ENCODE results near the gene FKBP10.
"Not testable (repeated sequence)": the region's sequence is repeated elsewhere in the genome, so short reads cannot be mapped to it uniquely, and the experiment has no call there.

Gene FKBP10, protein sequence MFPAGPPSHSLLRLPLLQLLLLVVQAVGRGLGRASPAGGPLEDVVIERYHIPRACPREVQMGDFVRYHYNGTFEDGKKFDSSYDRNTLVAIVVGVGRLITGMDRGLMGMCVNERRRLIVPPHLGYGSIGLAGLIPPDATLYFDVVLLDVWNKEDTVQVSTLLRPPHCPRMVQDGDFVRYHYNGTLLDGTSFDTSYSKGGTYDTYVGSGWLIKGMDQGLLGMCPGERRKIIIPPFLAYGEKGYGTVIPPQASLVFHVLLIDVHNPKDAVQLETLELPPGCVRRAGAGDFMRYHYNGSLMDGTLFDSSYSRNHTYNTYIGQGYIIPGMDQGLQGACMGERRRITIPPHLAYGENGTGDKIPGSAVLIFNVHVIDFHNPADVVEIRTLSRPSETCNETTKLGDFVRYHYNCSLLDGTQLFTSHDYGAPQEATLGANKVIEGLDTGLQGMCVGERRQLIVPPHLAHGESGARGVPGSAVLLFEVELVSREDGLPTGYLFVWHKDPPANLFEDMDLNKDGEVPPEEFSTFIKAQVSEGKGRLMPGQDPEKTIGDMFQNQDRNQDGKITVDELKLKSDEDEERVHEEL

DNA sequence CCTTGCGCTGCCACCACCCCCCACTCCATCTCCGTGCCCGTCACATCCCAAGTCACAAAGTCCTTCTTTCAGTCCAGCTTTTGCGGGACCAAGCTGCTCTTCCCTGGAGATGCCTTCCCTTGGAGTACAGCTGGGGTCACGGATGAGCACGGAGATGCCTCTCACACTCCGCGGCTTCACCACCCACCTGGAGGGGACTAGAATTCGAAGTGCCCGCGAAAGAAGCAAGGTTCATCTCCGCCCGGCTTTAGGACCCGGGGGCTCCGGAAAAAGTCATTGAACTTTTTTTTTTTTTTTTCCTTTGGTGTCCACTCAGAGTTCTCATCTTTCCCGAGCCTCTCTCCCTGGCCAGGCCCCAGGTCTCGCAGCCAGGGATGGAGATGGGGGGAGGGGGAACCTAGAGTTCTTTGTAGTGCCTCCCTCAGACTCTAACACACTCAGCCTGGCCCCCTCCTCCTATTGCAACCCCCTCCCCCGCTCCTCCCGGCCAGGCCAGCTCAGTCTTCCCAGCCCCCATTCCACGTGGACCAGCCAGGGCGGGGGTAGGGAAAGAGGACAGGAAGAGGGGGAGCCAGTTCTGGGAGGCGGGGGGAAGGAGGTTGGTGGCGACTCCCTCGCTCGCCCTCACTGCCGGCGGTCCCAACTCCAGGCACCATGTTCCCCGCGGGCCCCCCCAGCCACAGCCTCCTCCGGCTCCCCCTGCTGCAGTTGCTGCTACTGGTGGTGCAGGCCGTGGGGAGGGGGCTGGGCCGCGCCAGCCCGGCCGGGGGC lies at the start of gene FKBP10:
FKBP10 (plus strand) TSS at position 624 of the 771 bp plus-strand sequence; CDS start at position 655, 31 bp downstream.
- DNase-seq, result no peak

GRCh38 chr17:41763327-41763726 lies 49.5 kb upstream of the FKBP10 start:
- DNase-seq, result no peak

GRCh38 chr17:41766135-41766534 lies 46.7 kb upstream of the FKBP10 start:
- DNase-seq, result no peak

- DNase-seq, result no peak
Measured at GRCh38 chr17:41767324-41768042, 45.3 kb upstream of the FKBP10 start.

DNA sequence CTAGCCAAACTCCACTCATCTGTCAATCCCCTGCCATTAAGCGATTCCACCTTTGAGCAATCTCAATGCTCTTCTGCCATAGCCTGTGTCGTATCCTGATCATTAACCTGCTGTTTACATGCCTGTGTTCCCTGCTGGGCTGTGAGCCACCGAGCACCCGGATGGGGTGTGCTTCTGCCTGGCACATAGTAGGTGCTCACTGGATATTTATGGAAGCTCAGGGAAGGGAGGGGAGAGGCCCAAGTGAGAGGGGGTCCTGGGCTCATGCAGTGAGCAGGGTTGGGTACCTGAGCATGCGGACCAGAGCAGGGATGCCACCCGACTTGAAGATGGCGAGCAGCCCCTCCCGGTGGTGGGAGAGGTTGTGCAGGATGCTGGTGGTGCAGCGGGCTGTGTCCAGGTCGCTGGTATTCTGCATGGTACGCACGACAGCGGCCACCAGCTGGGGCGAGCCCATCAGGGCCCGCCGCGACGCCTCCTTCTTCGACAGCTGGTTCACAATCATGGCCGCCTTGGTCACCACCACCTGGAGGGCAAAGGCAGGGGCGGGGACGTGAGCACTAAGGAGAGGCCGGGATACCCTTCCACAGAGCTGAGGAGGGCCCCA lies 44.0 kb upstream of the FKBP10 start:
- no peak for DNase-seq

DNA sequence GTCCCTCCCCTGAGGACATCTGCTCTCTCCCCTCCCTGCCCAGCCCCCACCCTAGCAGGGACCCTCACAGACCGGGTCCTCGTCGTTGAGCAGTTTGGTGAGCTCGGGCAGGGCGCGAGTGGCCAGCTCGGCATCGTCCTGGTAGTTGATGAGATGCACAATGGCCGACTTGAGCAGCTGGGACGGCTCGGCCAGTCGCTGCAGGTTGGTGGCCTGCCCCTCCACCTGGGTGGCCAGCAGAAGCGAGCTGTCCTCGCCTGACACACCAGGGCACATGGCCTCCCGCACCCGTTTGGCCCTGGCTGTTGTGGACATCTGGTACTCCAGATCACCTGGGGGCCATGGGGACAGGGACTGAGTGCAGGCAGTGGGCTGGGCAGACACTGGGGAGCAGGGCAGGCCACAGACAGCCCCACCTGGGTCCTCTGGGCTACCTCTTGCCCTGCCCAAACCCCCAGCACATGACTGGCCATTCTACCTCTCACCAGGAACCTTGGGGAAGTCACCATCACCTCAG lies 43.4 kb upstream of the FKBP10 start:
- no peak for DNase-seq

- no peak for DNase-seq
Measured at GRCh38 chr17:41769985-41770384, 42.8 kb upstream of the FKBP10 start.

DNA sequence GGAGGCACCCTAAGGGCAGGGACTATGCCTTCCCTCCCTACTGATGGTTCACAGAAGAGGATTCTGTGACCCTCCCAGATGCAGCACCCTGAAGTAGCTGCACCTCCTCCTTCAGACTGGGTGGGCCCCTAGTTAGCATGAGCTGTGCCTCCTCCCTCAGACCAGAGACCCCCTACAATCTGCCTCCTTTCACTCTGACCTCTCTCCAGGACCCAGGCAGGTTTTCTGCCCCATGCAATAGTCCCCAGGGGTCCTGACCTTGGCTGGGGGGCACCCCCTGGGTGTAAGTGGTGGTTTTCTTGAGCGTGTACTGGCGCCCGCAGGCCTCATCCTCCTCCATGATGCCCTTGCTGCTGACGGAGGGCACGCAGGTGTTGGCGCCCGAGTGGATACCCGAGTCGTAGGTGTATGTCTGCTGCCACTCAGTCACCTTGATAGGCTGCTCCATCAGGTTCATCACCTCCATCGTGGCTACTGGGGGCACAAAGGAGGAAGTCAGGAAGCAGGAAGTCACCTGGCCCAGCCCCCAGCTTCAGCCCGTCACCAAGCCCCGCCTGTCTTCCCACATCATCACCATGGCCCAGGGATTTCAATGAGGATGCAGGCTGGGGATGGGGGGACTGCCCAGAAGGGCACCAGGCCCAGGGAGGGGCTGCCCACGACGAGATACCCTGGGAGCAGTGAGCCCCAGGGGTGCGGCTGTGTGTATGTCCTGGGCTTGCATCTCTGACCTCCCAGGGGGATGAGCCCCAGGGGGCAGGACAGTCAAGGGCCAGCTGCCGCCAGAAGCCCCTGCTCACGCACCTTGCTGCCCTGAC lies 41.2 kb upstream of the FKBP10 start:
- DNase-seq, result no peak

DNA sequence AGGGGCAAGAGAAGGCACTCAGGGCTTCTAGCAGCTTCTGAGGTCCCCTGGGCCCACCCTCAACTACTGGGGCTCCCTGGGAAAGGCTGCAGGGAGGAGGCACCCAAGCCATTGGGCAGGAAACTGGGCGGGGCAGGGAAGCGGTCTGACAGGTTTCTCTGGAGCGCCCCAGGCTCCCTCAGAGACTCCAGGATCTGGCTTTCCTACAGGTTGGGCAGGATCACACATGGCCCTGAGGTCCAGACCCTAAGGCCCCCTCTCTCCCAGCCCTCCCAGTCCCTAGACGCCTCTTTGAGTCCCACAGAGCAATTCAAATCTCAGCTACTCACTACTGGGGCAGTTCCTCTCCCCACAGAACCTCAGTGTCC lies 40.6 kb upstream of the FKBP10 start:
- DNase-seq, result no peak

DNA sequence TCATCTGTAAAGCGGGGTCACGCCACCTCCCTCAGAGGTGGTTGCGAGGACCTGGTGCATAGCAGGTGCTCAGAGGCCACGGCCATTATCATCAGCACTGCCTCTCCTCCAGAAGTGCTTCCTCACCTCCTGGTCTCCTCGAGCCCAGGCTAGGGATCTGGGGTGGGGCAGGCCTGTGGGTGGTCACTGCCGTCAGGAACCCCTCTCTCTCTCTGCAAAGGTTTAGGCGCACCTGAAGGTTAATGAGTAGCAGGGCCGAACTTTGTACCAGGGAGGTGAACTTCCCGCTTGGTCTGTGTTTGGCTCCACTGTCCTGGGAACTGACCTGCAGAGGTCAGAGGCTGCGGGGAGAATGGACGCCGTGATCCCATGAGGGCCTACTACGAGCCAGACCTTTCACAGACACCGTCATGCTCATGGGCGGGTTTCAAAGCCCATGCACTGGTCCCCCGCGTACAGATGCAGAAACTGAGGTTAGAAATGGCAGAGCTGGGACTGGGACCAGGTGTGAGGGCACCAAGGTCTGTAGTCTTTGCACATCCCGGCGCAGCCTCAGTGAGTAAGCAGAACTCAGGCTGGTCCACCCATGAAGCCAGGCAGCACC lies 40.1 kb upstream of the FKBP10 start:
- no peak for DNase-seq

DNA sequence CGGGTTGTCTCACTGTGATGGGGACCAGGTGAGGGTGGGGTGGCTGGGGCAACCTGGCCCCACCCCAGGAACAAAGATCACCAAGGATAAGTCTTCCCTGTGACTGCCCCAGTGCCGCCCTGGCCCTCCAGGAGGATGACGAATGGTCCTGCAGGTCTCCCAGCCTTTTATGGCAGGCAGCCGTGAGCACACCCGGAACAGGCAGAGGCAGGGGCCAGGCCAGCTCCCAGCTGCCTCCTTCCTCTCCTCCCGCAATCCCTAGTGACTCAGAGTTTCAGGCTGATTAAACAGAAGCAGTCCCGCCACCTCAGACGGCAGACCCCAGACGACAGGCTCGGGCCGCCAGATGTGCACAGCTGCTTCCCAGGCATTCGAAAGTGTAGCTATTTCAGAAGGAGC lies 39.6 kb upstream of the FKBP10 start:
- DNase-seq, result no peak

DNA sequence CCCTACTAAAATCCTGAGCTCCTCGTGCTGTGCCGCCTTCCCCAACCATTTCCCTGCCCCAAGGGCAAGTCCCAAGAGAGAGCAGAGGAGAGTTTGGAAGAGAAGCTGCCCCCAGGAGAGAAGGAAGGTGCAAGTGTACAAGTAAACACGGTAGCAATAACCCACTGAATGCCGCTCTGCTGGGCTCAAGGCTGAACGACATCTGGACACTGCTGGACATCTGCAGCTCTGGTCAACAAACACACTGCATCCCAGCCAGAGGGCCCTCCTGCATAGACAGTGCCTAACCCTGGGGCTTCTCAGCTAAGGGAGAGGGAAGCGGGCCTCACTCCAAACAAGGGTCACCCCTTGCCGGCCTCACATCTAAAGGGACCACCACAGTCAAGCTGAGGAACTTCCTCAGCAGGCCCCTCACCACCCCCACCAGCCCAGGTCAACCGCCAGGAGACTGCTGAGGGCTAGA lies 39.0 kb upstream of the FKBP10 start:
- DNase-seq, result no peak

GRCh38 chr17:41775394-41776226 lies 37.2 kb upstream of the FKBP10 start:
- DNase-seq, result no peak

DNA sequence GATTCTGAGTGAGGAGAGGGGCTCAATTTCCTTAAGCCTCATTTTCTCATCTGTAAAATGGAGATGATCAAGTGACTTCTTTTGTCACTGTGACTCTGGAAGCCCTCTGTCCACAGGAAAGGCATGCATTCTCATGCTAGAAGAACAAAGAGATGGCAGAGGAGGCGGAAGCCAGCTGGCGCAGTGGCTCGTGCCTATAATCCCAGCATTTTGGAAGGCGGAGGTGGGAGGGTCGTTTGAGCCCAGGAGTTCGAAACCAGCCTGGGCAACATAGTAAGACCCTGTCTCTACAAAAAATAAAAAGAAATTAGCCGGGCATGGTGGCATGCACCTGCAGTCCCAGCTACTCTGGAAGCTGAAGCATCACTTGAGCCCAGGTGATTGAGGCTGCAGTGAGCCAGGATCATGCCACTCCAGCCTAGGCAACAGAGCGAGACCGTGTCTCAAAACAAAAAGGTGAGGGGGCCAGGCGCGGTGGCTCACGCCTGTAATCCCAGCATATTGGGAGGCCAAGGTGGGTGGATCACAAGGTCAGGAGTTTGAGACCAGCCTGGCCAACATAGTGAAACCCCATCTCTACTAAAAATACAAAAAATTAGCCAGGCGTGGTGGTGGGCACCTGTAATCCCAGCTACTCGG lies 36.4 kb upstream of the FKBP10 start:
- not testable (repeated sequence) for DNase-seq

GRCh38 chr17:41777157-41777573 lies 35.6 kb upstream of the FKBP10 start:
- no peak for DNase-seq

DNA sequence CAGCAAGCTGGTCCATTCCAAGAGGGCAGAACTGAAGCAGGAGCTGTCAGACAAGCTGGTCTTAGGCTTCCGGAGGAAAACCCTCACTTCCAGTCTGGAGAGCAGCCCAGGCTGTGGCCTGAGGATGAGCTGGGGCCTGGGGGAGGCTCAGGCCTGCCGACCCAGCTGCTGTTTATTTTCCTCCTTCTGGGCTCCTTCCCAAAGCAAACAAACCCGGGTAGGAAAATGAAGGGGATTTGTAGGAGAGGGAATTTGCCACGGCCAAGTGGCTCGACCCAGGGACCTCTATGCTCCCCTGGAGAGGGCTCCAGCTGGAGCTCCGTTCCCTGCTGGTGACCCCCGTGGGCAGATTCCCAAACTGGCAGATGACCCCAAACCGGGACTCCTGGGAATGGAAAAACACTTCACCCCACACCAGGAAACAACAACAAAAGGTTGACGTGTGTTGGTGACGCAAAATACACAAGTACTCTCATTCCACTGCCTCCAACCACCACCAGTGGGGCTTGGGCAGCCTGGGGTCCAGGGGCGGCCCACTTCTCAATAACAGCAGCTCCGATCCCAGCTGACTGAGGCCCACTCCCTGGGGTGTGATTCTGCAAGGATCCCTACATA lies 35.1 kb upstream of the FKBP10 start:
- DNase-seq, result no peak

- no peak for DNase-seq
Measured at GRCh38 chr17:41779954-41780353, 32.9 kb upstream of the FKBP10 start.

DNA sequence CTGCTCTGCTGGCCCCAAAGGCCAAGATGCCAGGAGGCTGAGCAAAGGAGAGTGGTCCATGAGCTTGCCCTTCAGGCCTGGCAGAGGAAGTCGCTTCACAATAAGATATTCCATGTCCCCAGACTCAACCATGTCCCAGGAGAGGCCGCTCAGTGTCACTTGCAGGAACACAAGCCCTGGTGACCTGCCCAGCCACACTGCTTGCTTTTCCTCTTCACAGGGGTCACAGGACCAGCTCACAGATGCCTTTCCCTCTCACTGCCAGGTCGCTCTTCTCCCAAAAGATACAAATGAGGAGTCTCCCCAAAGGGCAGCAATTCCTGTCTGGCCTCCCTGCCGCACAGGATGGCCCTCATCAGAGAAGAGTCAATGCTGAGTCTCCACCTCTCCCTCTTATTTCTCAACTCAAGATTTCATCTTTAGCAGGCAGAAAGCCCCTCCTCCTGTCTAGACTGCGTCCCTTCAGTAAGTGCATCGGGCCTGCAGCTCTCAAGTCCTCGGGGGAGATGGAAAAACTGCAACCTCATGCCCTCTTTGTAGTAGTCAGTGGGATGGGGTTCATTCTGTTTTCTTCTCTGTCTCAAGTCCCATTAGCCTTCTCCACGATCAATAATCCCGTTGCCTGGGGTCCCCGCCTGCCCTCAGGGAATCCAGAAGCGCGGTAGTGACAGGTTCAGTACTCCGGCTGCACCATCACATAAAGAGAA lies 31.2 kb upstream of the FKBP10 start:
- DNase-seq, result no peak

Data from NCI-H1417 treated with DMSO at 0.1 percent for 48 hours (cell line).